HepG2 (cell line): ENCODE results near the gene SLC29A3. TPM values are rescaled to one million over a fixed set of nuclear protein-coding genes. Genes with fewer than 3 reads are reported as not detected.

Experiments
- ATAC-seq: fragments of 200-7000 bp; cut with Tn5 transposase; 3 replicates; pipeline ENCODE4 v1.9.1; 2020; ENCODE audit warnings: mild to moderate bottlenecking, moderate library complexity
- BruUV-seq: library from RNA; stranded (reverse); fragments of 400-500 nt; replicated peaks from 2 replicates; lab custom pipeline; 2021; lab: Mats Ljungman, UMichigan
- CTCF ChIA-PET: fragments of 300-600 bp; formaldehyde crosslinking; extraction: SDS; loops from one replicate; lab custom pipeline; 2021; ENCODE audit warnings: low total read pairs, inconsistent platforms, low intra/inter-chr PET ratio; lab: Yijun Ruan, JAX
- POLR2A ChIA-PET: fragments of 350-600 bp; sonication (Branson Sonifier 250); formaldehyde crosslinking; loops from one replicate; lab custom pipeline; 2020; ENCODE audit warnings: antibody characterized with exemption, inconsistent platforms; lab: Yijun Ruan, JAX
- DNase-seq: peaks from one replicate; pipeline ENCODE4 v3.0.0-alpha.2; 2015; ENCODE audit warnings: low spot score
- FAIRE-seq: peaks from 3 replicates; lab custom pipeline; 2011; peaks lifted over from hg19 to GRCh38; lab: Jason Lieb, UNC
- H2AFZ ChIP-seq: one replicate; pipeline ENCODE4 v1.6.1; 2011; ENCODE audit warnings: low read length, inconsistent platforms
- H3K27ac ChIP-seq: fragments of 300-600 bp; 3 replicates; pipeline ENCODE4 v1.8.0; 2011; ENCODE audit warnings: mixed run types, mild to moderate bottlenecking, mixed read lengths, low read length, inconsistent platforms; ENCODE audit not compliant: insufficient read depth; ENCODE audit errors: extremely low read length
- H3K27me3 ChIP-seq, 2 experiments: fragments of 200-600 bp in 1 of 2; 2 replicates in 1 of 2; 3 replicates in 1 of 2; pipeline versions ENCODE4 v1.6.0 to v1.8.0; 2011; ENCODE audit warnings: low read length in 2 of 2, mild to moderate bottlenecking in 2 of 2, moderate library complexity in 2 of 2, inconsistent platforms in 1 of 2; ENCODE audit not compliant: insufficient read depth in 2 of 2, control insufficient read depth in 1 of 2
- H3K36me3 ChIP-seq, 2 experiments: fragments of 200-600 bp in 1 of 2; replicated peaks in 1 of 2; 2 replicates in 1 of 2; 3 replicates in 1 of 2; pipeline versions ENCODE4 v1.5.1 to v1.8.0; 2011; ENCODE audit warnings: low read length in 2 of 2, inconsistent platforms in 1 of 2; ENCODE audit not compliant: insufficient read depth in 2 of 2, control insufficient read depth in 1 of 2
- H3K4me1 ChIP-seq: 2 replicates; pipeline ENCODE4 v1.5.1; 2012; ENCODE audit warnings: low read length, inconsistent platforms; ENCODE audit not compliant: insufficient read depth
- H3K4me2 ChIP-seq: 2 replicates; pipeline ENCODE4 v1.6.0; 2011; ENCODE audit warnings: low read depth, low read length, inconsistent platforms
- H3K4me3 ChIP-seq, 3 experiments: fragments of 200-600 bp in 1 of 3; sonication (generic), shearing (Covaris generic) in 1 of 3; replicated peaks in 1 of 3; 2 replicates each; pipeline ENCODE4 v1.5.1; 2011 to 2016; ENCODE audit warnings: low read length in 3 of 3, inconsistent platforms in 2 of 3, low read depth in 2 of 3, mild to moderate bottlenecking in 2 of 3, control low read depth in 1 of 3, mixed read lengths in 1 of 3; ENCODE audit not compliant: insufficient read depth in 1 of 3
- H3K79me2 ChIP-seq: one replicate; pipeline ENCODE4 v1.6.1; 2011; ENCODE audit warnings: low read length, inconsistent platforms; ENCODE audit not compliant: insufficient read depth
- H3K9ac ChIP-seq: 2 replicates; pipeline ENCODE4 v1.6.0; 2011; ENCODE audit warnings: mild to moderate bottlenecking, low read depth, low read length, inconsistent platforms; ENCODE audit not compliant: insufficient read depth
- H3K9me3 ChIP-seq: 2 replicates; pipeline ENCODE4 v1.5.1; 2012; ENCODE audit warnings: mild to moderate bottlenecking, low read length
- H4K20me1 ChIP-seq: 2 replicates; pipeline ENCODE4 v1.6.0; 2011; ENCODE audit warnings: inconsistent platforms, mild to moderate bottlenecking, low read length, moderate library complexity; ENCODE audit not compliant: insufficient read depth
- CTCF ChIP-seq: sonication (generic); formaldehyde crosslinking; IDR thresholded peaks from 2 replicates; pipeline ENCODE4 v1.5.0; 2020; ENCODE audit warnings: mild to moderate bottlenecking, missing genetic modification reagents, moderate library complexity
- IKZF4 ChIP-seq: sonication (generic); formaldehyde crosslinking; IDR thresholded peaks from 2 replicates; pipeline ENCODE4 v1.5.1; 2020; ENCODE audit warnings: borderline replicate concordance, mild to moderate bottlenecking, low read depth, missing genetic modification reagents; ENCODE audit errors: not compliant biosample characterization
- POLR2G ChIP-seq: fragments of 200-400 bp; formaldehyde crosslinking; IDR thresholded peaks from 2 replicates; pipeline ENCODE4 v1.6.1; 2018; ENCODE audit warnings: mild to moderate bottlenecking, low read depth, low read length, moderate library complexity
- STAG1 ChIP-seq: sonication (generic); formaldehyde crosslinking; IDR thresholded peaks from 2 replicates; pipeline ENCODE4 v1.4.0; 2020; ENCODE audit warnings: missing genetic modification reagents
- ZNF263 ChIP-seq: sonication (generic); formaldehyde crosslinking; IDR thresholded peaks from 2 replicates; pipeline ENCODE4 v1.4.0; 2020; ENCODE audit warnings: missing genetic modification reagents
- ZNF629 ChIP-seq: sonication (generic); formaldehyde crosslinking; conservative IDR thresholded peaks from 2 replicates; pipeline ENCODE4 v1.5.0; 2020; ENCODE audit warnings: missing genetic modification reagents
- ZNF646 ChIP-seq: sonication (generic); formaldehyde crosslinking; IDR thresholded peaks from 2 replicates; pipeline ENCODE4 v1.9.0; 2021; ENCODE audit warnings: mild to moderate bottlenecking, missing genetic modification reagents
- WGBS: methylation state at CpG from one replicate; pipeline ENCODE4 v1.1.6; 2017; ENCODE audit warnings: low lambda C conversion rate; 5-methylcytosine and 5-hydroxymethylcytosine counted together
- in situ Hi-C: cut with HindIII; loops from 2 replicates; pipeline ENCODE4 v1.10.0; 2017; ENCODE audit warnings: low pct_unique_long_range_greater_than_20kb; ENCODE audit not compliant: extremely low pct_ligation_motif_present
- intact Hi-C: fragments of 100-400 bp; cut with micrococcal nuclease; formaldehyde crosslinking; loops from one replicate; pipeline ENCODE4 v1.10.0; 2022; ENCODE audit not compliant: unreplicated experiment
- polyA plus RNA-seq, 8 experiments: library from polyadenylated mRNA; depleted of rRNA in 3 of 8; stranded (reverse) in 7 of 8; unstranded in 1 of 8; fragments of >200 nt; fragmentation: Illumina TruSeq in 4 of 8; extraction: Trizol in 4 of 8; gene quantifications; 2 replicates each; pipeline versions ENCODE4 v1.2.1 to v1.2.3, GENCODE V29; 2011 to 2016; ENCODE audit warnings: low read depth in 4 of 8, missing spikeins in 1 of 8, mixed read lengths in 1 of 8; ENCODE audit not compliant: insufficient read depth in 1 of 8
- total RNA-seq, 5 experiments: library from RNA; depleted of rRNA; stranded (reverse); fragments of >200 nt; fragmentation: Illumina TruSeq; extraction: Trizol; gene quantifications; 2 replicates each; pipeline ENCODE4 v1.2.3, GENCODE V29; 2016; ENCODE audit warnings: low read depth in 1 of 5

Gene SLC29A3
- total and polyA plus RNA-seq, 2 of the 13 experiments (the other 11 are each of a cell fraction or from before 2014, with no cell fraction given): 8.6 to 11.8 TPM

- in situ Hi-C loops: loop anchor here (5.0 kb wide), 1 partner anchor 61 kb away; the partner anchor contains the start of gene SLC29A3
- CTCF ChIA-PET: interaction anchor here (1.2 to 2.3 kb wide), 3 partner anchors 57 to 60 kb away, joined by 3 to 9 read pairs (median 4); partner anchors contain the start of gene SLC29A3
- Histone ChIP-seq H2AFZ (no peak overlapping the region), H3K9me3 (no peaks in the 10 kb centered on the region), H3K27ac (no peak overlapping the region), H3K36me3 (no peaks in the 10 kb centered on the region), H4K20me1 (no peaks in the 10 kb centered on the region)
- TF ChIP-seq IKZF4 (CRISPR knock-in tag): no peak
- peak; percentile 25; the same call in 1 of the 2 replicates for TF ChIP-seq CTCF (CRISPR knock-in tag)
- TF ChIP-seq ZNF263 (CRISPR knock-in tag): peak; percentile 71
- TF ChIP-seq ZNF629 (CRISPR knock-in tag): no peak
- no peak for TF ChIP-seq POLR2G
- no peak for TF ChIP-seq ZNF646
- peak; percentile 49 for TF ChIP-seq STAG1 (CRISPR knock-in tag)
- TF ChIP-seq, all 625 proteins: peak for 3
- intact Hi-C loops: no loop called here
- Histone ChIP-seq H3K4me1 (peaks cover 39% of the 10 kb centered on the region), H3K27me3 (peaks cover 0 to under 1% of the 10 kb centered on the region in 2 experiments; a peak in 1 of 5 replicates), H3K9ac (no peak overlapping the region), H3K79me2 (no peaks in the 10 kb centered on the region), H3K4me2 (no peak overlapping the region), H3K4me3 (no peak overlapping the region)
- no TSS peak for BruUV-seq
- ATAC-seq: no peak
- POLR2A ChIA-PET: interaction anchor here (0.7 to 4.2 kb wide), 2 partner anchors 32 to 59 kb away, joined by 3 to 38 read pairs; partner anchors contain the start of gene SLC29A3
- no peak for FAIRE-seq
- 13% methylated on average over 6 of the region's 6 CpGs for WGBS
- DNase-seq: no peak
Measured at GRCh38 chr10:71378336-71379117, 59.5 kb downstream of the SLC29A3 start.
